Suprapubic skin (tissue), 4 donors: Measurements from ENCODE around the gene AKR7A2.

Experiments
- CTCF ChIP-seq, 2 donors: fragments of 200-600 bp in 1 of 2; fragments of 450-650 bp in 1 of 2; sonication (generic) in 1 of 2; IDR thresholded peaks; one replicate each; pipeline ENCODE4 v1.5.1; 2016 to 2019; ENCODE audit warnings: antibody characterized with exemption in 2 of 2, mild to moderate bottlenecking in 1 of 2, moderate library complexity in 1 of 2
- EP300 ChIP-seq: sonication (generic); formaldehyde crosslinking; IDR thresholded peaks from one replicate; pipeline ENCODE4 v1.6.1; 2017; ENCODE audit warnings: antibody characterized with exemption
- POLR2A ChIP-seq, 2 donors: fragments of 450-650 bp; IDR thresholded peaks; one replicate each; pipeline ENCODE4 v1.6.1; 2017; ENCODE audit warnings: antibody characterized with exemption in 2 of 2, mild to moderate bottlenecking in 2 of 2, moderate library complexity in 2 of 2
- POLR2AphosphoS5 ChIP-seq, 3 donors: sonication (generic); formaldehyde crosslinking; IDR thresholded peaks; one replicate each; pipeline ENCODE4 v1.6.1; 2017; ENCODE audit warnings: antibody characterized with exemption in 3 of 3

GRCh38 chr1:19310720-19311502 lies 1.0 kb downstream of the AKR7A2 start:
- TF ChIP-seq CTCF (IDR thresholded peaks at IDR 0.05): no peak
- no peak for TF ChIP-seq POLR2AphosphoS5 (IDR thresholded peaks at IDR 0.05)
- TF ChIP-seq EP300: no peak
- TF ChIP-seq POLR2A (IDR thresholded peaks at IDR 0.05): no peak
